GM18507 (cell line): ENCODE results near the gene FLACC1.
A peak's percentile ranks its signal among the peaks of the same experiment; 100 is the strongest.

Source experiments
- DNase-seq: peaks from one replicate; pipeline ENCODE4 v3.0.0; 2011; ENCODE audit warnings: low read depth; ENCODE audit not compliant: insufficient read length; ENCODE audit errors: extremely low spot score
- FAIRE-seq: peaks from 2 replicates; lab custom pipeline; 2011; peaks lifted over from hg19 to GRCh38; lab: Jason Lieb, UNC

The FLACC1 gene

DNA sequence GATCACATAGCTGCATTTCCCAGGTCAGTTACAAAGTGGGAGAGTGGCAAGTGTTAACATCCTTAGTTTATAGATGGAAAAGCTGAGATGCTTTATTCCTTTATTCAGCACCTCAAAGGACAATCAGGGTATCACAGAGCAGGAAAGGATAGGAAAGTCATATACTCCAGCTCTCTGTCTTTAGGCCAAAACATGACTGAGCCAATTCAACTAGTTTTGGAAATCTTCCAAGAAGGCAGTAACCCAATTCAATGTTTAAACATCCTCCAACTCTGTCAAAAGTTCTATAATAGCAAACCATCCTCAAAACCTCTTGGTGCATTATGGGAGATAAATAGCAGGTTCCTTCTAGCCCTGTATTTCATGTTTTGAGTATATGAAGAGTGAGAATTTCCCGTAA, 71.6 kb downstream of the FLACC1 start:
- DNase-seq: no peak
- no peak for FAIRE-seq

- peak; percentile 62 for FAIRE-seq
- no peak for DNase-seq
Observed at GRCh38 chr2:201280191-201281040, 76.7 kb downstream of the FLACC1 start.

GRCh38 chr2:201279079-201279478, 78.1 kb downstream of the FLACC1 start:
- no peak for DNase-seq
- no peak for FAIRE-seq

DNA sequence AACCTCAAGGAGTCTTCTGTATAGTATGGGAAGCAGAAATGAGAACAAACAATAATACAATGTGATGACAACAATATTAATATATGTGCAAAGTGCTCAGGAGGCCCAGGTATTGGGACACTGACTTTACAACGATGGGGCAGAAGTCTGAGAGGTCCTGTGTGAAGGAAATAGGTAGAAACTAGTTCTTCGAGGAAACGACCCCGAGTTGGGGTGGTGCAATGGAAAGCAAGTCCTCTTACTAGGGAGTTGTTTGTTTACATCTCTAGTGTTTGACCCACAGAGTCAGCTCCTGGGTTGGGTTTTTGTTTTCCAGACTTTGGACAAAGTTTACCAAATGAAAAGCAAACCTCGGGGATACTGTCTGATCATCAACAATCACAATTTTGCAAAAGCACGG, 80.6 kb downstream of the FLACC1 start:
- no peak for FAIRE-seq
- no peak for DNase-seq

GRCh38 chr2:201275990-201276389, 81.2 kb downstream of the FLACC1 start:
- FAIRE-seq (no peak), DNase-seq (no peak)

DNA sequence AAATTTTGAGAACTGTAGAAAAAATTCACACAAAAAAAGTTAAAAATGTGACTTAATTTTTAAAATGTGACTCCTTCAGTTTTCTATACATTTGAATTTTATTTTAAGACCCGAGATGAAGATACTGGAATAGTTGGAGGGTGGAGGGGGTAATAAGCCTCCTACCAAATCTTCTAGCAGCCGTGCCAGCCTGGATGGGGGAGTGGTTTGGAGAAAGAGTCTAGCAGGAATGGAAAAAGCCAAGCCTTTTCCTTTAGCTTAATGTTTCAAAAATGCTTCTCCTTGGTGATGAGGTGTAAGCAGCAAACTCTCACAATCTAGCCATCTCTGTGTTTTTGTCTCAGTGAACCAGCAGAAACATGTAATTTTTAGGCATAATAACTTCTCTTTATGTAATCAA, 82.1 kb downstream of the FLACC1 start:
- no peak for DNase-seq
- no peak for FAIRE-seq

DNA sequence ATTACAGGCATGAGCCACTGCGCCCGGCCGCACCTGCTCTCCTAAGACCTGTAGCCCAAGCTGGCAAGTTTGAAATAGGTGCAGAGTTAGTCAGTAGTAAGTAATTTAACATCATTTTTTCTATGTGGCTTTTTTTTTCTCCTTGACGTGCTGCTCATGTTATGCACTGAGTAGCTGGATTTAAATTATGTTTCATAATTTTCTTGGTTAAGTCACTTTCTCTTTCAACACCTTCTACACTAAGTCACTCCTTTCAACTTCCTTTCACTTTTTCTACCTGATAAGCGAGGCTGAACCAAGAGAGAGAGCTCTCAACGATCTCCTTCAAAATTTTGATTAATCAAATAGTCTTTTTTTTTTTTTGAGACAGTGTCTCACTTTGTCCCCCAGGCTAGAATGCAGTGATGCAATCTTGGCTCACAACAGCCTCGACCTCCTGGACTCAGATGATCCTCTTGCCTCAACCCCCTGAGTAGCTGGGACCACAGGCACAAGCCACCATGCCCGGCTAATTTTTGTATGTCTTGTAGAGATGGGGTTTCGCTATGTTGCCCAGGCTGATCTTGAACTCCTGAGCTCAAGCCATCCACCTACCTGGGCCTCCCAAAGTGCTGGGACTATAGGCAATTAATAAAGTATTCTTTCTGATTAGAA, 83.7 kb downstream of the FLACC1 start:
- FAIRE-seq (no peak), DNase-seq (no peak)

GRCh38 chr2:201271917-201272316, 85.2 kb downstream of the FLACC1 start:
- DNase-seq: no peak
- FAIRE-seq: no peak

- FAIRE-seq (no peak), DNase-seq (no peak)
Observed at GRCh38 chr2:201270293-201271001, 86.7 kb downstream of the FLACC1 start.

DNA sequence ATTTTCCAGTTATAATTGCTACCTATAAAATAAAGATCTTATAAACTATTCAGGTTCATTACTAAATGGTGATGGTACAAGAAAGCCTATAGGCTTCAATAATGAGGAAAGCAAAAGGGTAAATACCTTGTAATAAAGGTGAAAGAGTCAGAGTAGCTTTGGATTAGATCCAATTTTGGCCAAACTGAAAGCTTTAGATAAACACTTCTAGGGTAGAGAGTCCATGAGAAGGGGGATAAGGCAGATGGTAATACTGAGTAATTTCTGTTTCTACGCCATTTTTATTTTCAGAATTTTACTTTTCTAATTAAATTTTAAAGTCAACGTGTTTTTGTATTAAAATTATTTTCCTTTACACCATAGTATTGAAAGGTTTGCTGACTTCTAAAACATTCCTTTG, 87.4 kb downstream of the FLACC1 start:
- FAIRE-seq: no peak
- DNase-seq: no peak

GRCh38 chr2:201267278-201268030, 89.7 kb downstream of the FLACC1 start:
- DNase-seq: no peak
- FAIRE-seq: no peak

GRCh38 chr2:201266629-201267028, 90.5 kb downstream of the FLACC1 start:
- FAIRE-seq: no peak
- no peak for DNase-seq

DNA sequence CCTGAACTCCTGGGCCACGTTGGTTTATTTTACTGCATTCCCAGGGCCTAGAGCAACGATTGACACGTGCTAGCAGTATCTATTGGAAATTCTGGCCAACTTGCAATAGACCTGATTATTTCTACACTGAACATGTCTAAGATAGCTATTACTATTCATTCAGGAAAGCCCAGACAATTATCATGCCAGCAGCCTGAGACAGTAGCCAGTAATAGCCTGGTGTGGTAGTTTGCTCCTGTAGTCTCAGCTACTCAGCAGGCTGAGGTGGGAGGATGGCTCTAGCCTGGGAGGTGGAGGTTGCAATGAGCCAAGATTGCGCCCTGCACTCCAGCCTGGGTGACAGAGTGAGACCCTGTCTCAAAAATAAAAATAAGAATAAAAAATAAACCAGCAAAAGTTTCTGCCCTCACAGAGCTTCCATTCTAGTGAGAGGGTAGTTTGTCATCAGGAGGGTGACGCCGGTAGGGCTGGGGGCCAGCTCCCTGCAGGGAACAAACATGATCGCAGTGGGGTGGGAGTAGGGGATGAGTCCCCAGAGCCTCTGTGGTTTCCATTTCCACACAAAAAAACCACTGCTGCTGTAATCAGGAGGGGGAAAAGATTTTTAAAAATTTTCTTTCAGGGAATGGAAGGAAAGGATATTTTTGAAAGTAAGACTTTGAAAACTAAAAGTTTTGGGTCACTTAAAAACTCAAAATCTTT, 92.5 kb downstream of the FLACC1 start:
- no peak for DNase-seq
- no peak for FAIRE-seq

GRCh38 chr2:201263779-201264178, 93.4 kb downstream of the FLACC1 start:
- FAIRE-seq (peak; percentile 81), DNase-seq (no peak)

GRCh38 chr2:201262718-201263117, 94.4 kb downstream of the FLACC1 start:
- no peak for FAIRE-seq
- DNase-seq: no peak

- DNase-seq: no peak
- FAIRE-seq: no peak
Observed at GRCh38 chr2:201261906-201262305, 95.2 kb downstream of the FLACC1 start.

DNA sequence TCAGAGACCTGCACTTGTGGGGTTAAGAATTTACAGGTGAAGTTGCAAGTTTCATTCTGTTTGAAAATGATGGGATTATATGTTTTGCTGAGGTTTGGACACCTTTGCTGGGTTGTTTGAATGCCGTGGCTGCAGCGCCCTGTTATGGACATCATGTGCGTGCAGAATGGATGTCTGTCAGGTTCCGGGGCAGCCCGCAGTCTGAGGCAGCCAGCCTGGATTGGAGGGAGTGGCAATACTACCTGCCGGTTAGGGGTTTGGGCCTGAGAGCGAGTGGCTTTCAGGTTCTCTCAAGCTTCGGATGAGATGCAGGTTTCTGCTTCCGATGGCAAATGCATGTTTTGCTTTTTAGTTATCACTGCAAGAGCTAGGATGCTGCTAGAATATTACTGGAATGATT, 95.7 kb downstream of the FLACC1 start:
- no peak for FAIRE-seq
- no peak for DNase-seq

- FAIRE-seq: peak; percentile 73
Observed at GRCh38 chr2:201260302-201260800, 96.8 kb downstream of the FLACC1 start, which contains the start of gene CASP8. CASP8 (plus strand) TSS chr2:201260536; CDS start chr2:201266487, 5,951 bp downstream.

More at GRCh38 chr2:201260302-201260800, 96.8 kb downstream of the FLACC1 start, which contains the start of gene CASP8:
- DNase-seq: no peak
